ENCODE data around the gene ZNF678. TPM values are rescaled to one million over a fixed set of nuclear protein-coding genes. Genes with fewer than 3 reads are reported as not detected.
"Not testable (repeated sequence)": the region's sequence is repeated elsewhere in the genome, so short reads cannot be mapped to it uniquely, and the experiment has no call there.

The ZNF678 gene
- total RNA-seq, 1 donor from 2014 or later, result 20.6 TPM

DNA sequence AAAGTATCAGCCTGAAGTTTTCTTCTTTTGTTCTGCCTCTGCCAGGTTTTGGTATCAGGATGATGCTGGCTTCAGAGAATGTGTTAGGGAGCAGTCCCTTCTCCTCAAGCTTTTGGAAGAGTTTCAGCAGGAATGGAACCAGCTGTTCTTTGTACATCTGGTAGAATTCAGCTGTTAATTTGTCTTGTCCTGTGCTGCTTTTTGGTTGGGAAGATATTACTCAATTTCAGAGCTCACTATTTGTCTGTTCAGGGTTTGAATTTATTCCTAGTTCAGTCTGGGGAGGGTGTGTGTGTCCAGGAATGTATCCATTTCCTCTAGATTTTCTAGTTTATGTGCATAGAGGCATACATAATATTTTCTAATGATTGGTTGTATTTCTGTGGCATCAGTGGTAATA is 12.8 kb downstream of the ZNF678 start:
- no peaks in the 10 kb centered on the region for H3K4me1 Mint-ChIP-seq
- TF ChIP-seq, protein P1, sequence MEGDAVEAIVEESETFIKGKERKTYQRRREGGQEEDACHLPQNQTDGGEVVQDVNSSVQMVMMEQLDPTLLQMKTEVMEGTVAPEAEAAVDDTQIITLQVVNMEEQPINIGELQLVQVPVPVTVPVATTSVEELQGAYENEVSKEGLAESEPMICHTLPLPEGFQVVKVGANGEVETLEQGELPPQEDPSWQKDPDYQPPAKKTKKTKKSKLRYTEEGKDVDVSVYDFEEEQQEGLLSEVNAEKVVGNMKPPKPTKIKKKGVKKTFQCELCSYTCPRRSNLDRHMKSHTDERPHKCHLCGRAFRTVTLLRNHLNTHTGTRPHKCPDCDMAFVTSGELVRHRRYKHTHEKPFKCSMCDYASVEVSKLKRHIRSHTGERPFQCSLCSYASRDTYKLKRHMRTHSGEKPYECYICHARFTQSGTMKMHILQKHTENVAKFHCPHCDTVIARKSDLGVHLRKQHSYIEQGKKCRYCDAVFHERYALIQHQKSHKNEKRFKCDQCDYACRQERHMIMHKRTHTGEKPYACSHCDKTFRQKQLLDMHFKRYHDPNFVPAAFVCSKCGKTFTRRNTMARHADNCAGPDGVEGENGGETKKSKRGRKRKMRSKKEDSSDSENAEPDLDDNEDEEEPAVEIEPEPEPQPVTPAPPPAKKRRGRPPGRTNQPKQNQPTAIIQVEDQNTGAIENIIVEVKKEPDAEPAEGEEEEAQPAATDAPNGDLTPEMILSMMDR (IDR thresholded peaks at IDR 0.05; ENCODE audit: unreplicated experiment), result no peak
- DNase-seq (ENCODE audit: low spot score in 2 of 2, unreplicated experiment in 2 of 2), result no peak
- peaks cover 58% of the 10 kb centered on the region for H3K36me3 Mint-ChIP-seq
- H3K27ac Mint-ChIP-seq, result no peak overlapping the region
- no peaks in the 10 kb centered on the region for H3K27me3 Mint-ChIP-seq (ENCODE audit: low read depth)
- peaks cover 61% of the 10 kb centered on the region for H3K9me3 Mint-ChIP-seq
- H3K4me3 Mint-ChIP-seq, result no peak overlapping the region

DNA sequence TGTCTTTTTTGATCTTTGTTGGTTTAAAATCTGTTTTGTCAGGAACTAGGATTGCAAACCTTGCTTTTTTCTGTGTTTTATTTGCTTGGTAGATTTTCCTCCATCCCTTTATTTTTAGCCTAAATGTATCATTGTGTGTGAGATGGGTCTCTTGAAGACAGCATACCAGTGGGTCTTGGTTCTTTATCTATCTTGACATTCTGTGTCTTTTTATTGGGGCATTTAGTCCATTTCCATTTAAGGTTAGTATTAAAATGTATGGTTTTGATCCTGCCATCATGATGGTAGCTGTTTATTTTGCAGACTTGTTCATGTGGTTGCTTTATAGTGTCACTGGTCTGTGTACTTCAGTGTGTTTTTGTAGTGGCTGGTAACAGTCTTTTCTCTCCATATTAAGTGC is 14.1 kb downstream of the ZNF678 start:
- no peaks in the 10 kb centered on the region for H3K4me1 Mint-ChIP-seq
- TF ChIP-seq, protein P1 (IDR thresholded peaks at IDR 0.05; ENCODE audit: unreplicated experiment), result no peak
- peaks cover 54% of the 10 kb centered on the region for H3K36me3 Mint-ChIP-seq
- DNase-seq (ENCODE audit: low spot score in 2 of 2, unreplicated experiment in 2 of 2), result no peak
- H3K4me3 Mint-ChIP-seq, result no peak overlapping the region
- no peaks in the 10 kb centered on the region for H3K27me3 Mint-ChIP-seq (ENCODE audit: low read depth)
- H3K9me3 Mint-ChIP-seq, result peaks cover 57% of the 10 kb centered on the region
- no peak overlapping the region for H3K27ac Mint-ChIP-seq

DNA sequence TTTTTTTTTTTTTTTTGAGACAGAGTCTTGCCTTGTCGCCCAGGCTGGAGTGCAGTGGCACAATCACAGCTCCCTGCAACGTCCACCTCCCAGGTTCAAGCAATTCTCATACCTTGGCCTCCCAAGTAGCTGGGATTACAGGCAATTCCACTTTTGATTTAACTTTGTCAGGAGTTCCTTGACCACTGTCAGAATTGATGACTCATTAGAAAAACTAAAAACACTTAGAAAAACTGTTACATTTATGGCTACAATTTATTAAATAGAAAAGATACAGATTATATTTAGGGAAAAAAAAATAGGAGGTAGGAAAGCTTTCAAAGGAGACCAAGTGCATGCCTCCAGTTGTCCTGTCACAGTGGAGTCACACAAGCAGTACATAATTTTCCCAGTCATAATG is 20.0 kb downstream of the ZNF678 start:
- H3K36me3 Mint-ChIP-seq, result peaks cover 38% of the 10 kb centered on the region
- H3K9me3 Mint-ChIP-seq, result peaks cover 22% of the 10 kb centered on the region
- no peaks in the 10 kb centered on the region for H3K27me3 Mint-ChIP-seq (ENCODE audit: low read depth)

DNA sequence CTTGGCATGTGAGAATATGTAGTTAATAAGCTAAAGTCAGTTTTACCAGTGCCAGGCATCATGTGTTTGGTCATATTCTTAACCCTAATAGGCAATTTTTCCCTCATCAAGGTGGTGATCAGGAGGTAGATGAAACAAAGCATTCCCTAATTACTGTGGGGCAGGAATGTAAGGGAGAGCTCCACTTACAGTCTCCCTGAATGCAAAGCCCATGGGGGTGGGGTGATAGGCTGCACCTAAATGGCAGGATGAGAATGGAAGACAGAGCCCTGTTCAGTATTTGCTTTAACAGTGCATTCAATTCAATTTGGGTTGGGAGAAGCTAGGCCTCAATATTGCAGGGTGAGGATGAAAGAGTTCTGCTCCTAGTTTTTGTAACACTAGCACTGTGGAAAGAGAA is 23.4 kb downstream of the ZNF678 start:
- H3K27me3 Mint-ChIP-seq (ENCODE audit: low read depth), result no peaks in the 10 kb centered on the region
- H3K4me1 Mint-ChIP-seq, result no peaks in the 10 kb centered on the region
- H3K4me3 Mint-ChIP-seq, result no peak overlapping the region
- H3K9me3 Mint-ChIP-seq, result peaks cover 44% of the 10 kb centered on the region
- TF ChIP-seq, protein P1 (IDR thresholded peaks at IDR 0.05; ENCODE audit: unreplicated experiment), result no peak
- no peak for DNase-seq (ENCODE audit: low spot score in 2 of 2, unreplicated experiment in 2 of 2)
- peaks cover 62% of the 10 kb centered on the region for H3K36me3 Mint-ChIP-seq
- no peak overlapping the region for H3K27ac Mint-ChIP-seq

More for the DNA sequence above, 20.0 kb downstream of the ZNF678 start:
- no peak for DNase-seq (ENCODE audit: low spot score in 2 of 2, unreplicated experiment in 2 of 2)
- H3K27ac Mint-ChIP-seq, result no peak overlapping the region
- H3K4me1 Mint-ChIP-seq, result no peaks in the 10 kb centered on the region
- H3K4me3 Mint-ChIP-seq, result no peak overlapping the region
- TF ChIP-seq, protein P1 (IDR thresholded peaks at IDR 0.05; ENCODE audit: unreplicated experiment), result no peak

DNA sequence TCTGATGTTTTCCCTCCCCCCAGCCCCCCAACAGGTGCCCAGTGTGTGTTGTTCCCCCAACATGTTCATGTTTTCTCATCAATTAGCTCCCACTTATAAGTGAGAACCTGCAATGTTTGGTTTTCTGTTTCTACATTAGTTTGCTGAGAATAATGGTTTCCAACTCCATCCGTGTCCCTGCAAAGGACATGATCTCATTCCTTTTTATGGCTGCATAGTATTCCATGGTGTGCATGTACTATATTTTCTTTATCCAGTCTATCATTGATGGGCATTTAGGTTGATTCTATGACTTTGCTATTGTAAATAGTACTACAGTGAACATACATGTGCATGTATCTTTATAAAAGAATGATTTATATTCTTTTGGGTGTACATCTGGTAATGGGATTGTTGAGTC is 24.6 kb downstream of the ZNF678 start:
- Mint-ChIP-seq H3K36me3 (peaks cover 74% of the 10 kb centered on the region), H3K4me3 (no peak overlapping the region), H3K4me1 (no peaks in the 10 kb centered on the region), H3K9me3 (peaks cover 52% of the 10 kb centered on the region), H3K27me3 (ENCODE audit: low read depth) (no peaks in the 10 kb centered on the region), H3K27ac (no peak overlapping the region)
- DNase-seq (ENCODE audit: low spot score in 2 of 2, unreplicated experiment in 2 of 2), result no peak
- TF ChIP-seq, protein P1 (IDR thresholded peaks at IDR 0.05; ENCODE audit: unreplicated experiment), result no peak

DNA sequence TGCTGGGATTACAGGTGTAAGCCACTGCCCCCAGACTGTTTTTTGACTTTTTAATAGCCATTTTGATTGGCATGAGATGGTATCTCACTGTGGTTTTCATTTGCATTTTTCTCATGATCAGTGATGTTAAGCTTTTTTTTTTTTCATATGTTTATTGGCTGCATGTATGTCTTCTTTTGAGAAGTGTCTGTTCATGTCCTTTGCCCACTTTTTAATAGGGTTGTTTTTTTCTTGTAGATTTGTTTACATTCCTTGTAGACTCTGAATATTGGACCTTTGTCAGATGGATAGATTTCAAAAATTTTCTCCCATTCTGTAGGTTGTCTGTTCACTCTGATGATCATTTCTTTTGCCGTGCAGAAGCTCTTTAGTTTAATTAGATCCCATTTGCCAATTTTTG is 25.4 kb downstream of the ZNF678 start:
- H3K4me3 Mint-ChIP-seq; H3K27ac Mint-ChIP-seq; DNase-seq (ENCODE audit: low spot score in 2 of 2, unreplicated experiment in 2 of 2); H3K4me1 Mint-ChIP-seq; H3K27me3 Mint-ChIP-seq (ENCODE audit: low read depth): not testable (repeated sequence)
- H3K9me3 Mint-ChIP-seq, result peaks cover 58% of the 10 kb centered on the region
- peaks cover 79% of the 10 kb centered on the region for H3K36me3 Mint-ChIP-seq

DNA sequence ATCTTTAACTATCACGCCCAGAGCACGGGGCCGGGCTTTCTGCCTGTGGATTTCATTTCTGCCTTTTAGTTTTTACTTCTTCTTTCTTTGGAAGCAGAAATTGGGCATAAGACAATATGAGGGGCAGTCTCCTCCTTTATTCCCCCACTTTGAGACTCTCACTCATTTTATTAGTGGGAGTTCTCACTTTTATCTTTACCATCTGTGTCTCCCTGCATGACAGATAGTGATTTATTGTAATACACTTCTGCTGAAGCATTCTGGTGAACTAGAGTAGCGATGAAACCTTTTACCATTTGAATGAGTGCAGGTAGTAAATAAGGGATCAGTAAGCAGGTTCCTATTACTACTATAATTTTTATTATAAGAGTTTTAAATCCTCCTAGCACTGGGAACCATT is 26.4 kb downstream of the ZNF678 start:
- peaks cover 60% of the 10 kb centered on the region for H3K9me3 Mint-ChIP-seq
- not testable (repeated sequence) for DNase-seq (ENCODE audit: low spot score in 2 of 2, unreplicated experiment in 2 of 2); H3K27me3 Mint-ChIP-seq (ENCODE audit: low read depth); H3K4me1 Mint-ChIP-seq; H3K4me3 Mint-ChIP-seq; H3K27ac Mint-ChIP-seq
- H3K36me3 Mint-ChIP-seq, result peaks cover 80% of the 10 kb centered on the region

DNA sequence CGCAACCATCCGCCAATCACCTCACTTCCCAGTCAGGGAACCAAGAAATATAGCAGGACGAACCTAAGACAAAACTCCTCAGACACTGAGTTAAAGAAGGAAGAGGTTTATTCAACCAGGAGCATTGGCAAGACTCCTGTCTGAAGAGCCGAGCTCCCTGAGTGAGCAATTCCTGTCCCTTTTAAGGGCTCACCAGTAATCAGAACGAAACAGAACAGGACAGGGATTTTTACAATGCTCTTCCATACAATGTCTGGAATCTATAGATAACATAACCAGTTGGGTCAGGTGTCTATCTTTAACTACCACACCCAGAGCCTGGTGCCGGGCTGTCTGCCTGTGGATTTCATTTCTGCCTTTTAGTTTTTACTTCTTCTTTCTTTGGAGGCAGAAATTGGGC is 32.9 kb downstream of the ZNF678 start:
- Mint-ChIP-seq H3K9me3 (peaks cover 60% of the 10 kb centered on the region), H3K36me3 (peaks cover 76% of the 10 kb centered on the region)
- not testable (repeated sequence) for H3K27me3 Mint-ChIP-seq (ENCODE audit: low read depth); H3K27ac Mint-ChIP-seq; H3K4me1 Mint-ChIP-seq; DNase-seq (ENCODE audit: low spot score in 2 of 2, unreplicated experiment in 2 of 2); H3K4me3 Mint-ChIP-seq

Measured in mesothelial cell of epicardium (in vitro differentiated cells).